Endothelial cell of umbilical vein (primary cell): ENCODE results near the gene ZIC3. TPM values are rescaled to one million over a fixed set of nuclear protein-coding genes. Genes with fewer than 3 reads are reported as not detected.

Experiments
- BruUV-seq: library from RNA; stranded (reverse); fragments of 400-500 nt; replicated peaks from 2 replicates; lab custom pipeline; 2021; lab: Mats Ljungman, UMichigan
- CTCF ChIA-PET: fragments of 300-600, 350-600 bp; sonication (Branson Sonifier 250); formaldehyde crosslinking; loops from one replicate; lab custom pipeline; 2021; ENCODE audit warnings: antibody characterized with exemption, inconsistent platforms; lab: Charles Lee
- POLR2A ChIA-PET: fragments of 300-600, 350-600 bp; sonication (Branson Sonifier 250); formaldehyde crosslinking; loops from one replicate; lab custom pipeline; 2021; ENCODE audit warnings: antibody characterized with exemption, inconsistent platforms; lab: Charles Lee
- DNase-seq: peaks from one replicate; pipeline ENCODE4 v3.0.0-alpha.2; 2011; ENCODE audit warnings: low read depth, low spot score
- FAIRE-seq: peaks from 2 replicates; lab custom pipeline; 2011; peaks lifted over from hg19 to GRCh38; lab: Jason Lieb, UNC
- H2AFZ ChIP-seq: 2 replicates; pipeline ENCODE4 v1.6.0; 2012; ENCODE audit warnings: low read depth, low read length, control low read depth, inconsistent platforms
- H3K27ac ChIP-seq: 2 replicates; pipeline ENCODE4 v1.5.1; 2011; ENCODE audit warnings: low read depth, mild to moderate bottlenecking, control low read depth, low read length, moderate library complexity; ENCODE audit not compliant: insufficient read depth
- H3K27me3 ChIP-seq, 2 experiments: 2 replicates each; pipeline versions ENCODE4 v1.6.0 to v1.6.1; 2011; ENCODE audit warnings: low read length in 2 of 2, mixed read lengths in 1 of 2; ENCODE audit not compliant: control insufficient read depth in 2 of 2, insufficient read depth in 2 of 2
- H3K36me3 ChIP-seq, 2 experiments: 2 replicates in 1 of 2; 3 replicates in 1 of 2; pipeline ENCODE4 v1.5.1; 2011; ENCODE audit warnings: low read length in 2 of 2, mild to moderate bottlenecking in 1 of 2, moderate library complexity in 1 of 2; ENCODE audit not compliant: control insufficient read depth in 2 of 2, insufficient read depth in 2 of 2; ENCODE audit errors: extremely low read depth in 1 of 2
- H3K4me1 ChIP-seq: 3 replicates; pipeline ENCODE4 v1.5.1; 2011; ENCODE audit warnings: mild to moderate bottlenecking, low read length; ENCODE audit not compliant: control insufficient read depth, insufficient read depth; ENCODE audit errors: extremely low read depth
- H3K4me2 ChIP-seq: 2 replicates; pipeline ENCODE4 v1.6.1; 2011; ENCODE audit warnings: low read length, control low read depth, mixed read lengths; ENCODE audit not compliant: insufficient read depth
- H3K4me3 ChIP-seq, 3 experiments: fragments of 200-600 bp in 1 of 3; sonication (generic), shearing (Covaris generic) in 1 of 3; replicated peaks in 1 of 3; 2 replicates each; pipeline ENCODE4 v1.5.1; 2011 to 2016; ENCODE audit warnings: control low read depth in 3 of 3, low read length in 3 of 3, mild to moderate bottlenecking in 2 of 3, inconsistent platforms in 1 of 3, low read depth in 1 of 3, moderate library complexity in 1 of 3; ENCODE audit not compliant: insufficient read depth in 1 of 3
- H3K79me2 ChIP-seq: 2 replicates; pipeline ENCODE4 v1.6.0; 2012; ENCODE audit warnings: low read length, inconsistent platforms; ENCODE audit not compliant: control insufficient read depth, insufficient read depth
- H3K9ac ChIP-seq: replicated peaks from 2 replicates; pipeline ENCODE3; 2011; ENCODE audit warnings: low read length, control low read depth; ENCODE audit not compliant: insufficient read depth; ENCODE audit errors: extremely low read depth
- H3K9me1 ChIP-seq: replicated peaks from 3 replicates; pipeline ENCODE4 v1.6.0; 2011; ENCODE audit warnings: mild to moderate bottlenecking, low read length; ENCODE audit not compliant: control insufficient read depth, insufficient read depth; ENCODE audit errors: extremely low read depth
- H3K9me3 ChIP-seq: replicated peaks from 2 replicates; pipeline ENCODE4 v1.5.1; 2012; ENCODE audit warnings: low read length, inconsistent platforms; ENCODE audit not compliant: control insufficient read depth, insufficient read depth
- H4K20me1 ChIP-seq: replicated peaks from 2 replicates; pipeline ENCODE3; 2011; ENCODE audit warnings: mild to moderate bottlenecking, low read length; ENCODE audit not compliant: control insufficient read depth, insufficient read depth; ENCODE audit errors: extremely low read depth
- EZH2 ChIP-seq: IDR thresholded peaks from 2 replicates; pipeline ENCODE4 v1.6.1; 2012; ENCODE audit warnings: borderline replicate concordance, low read depth, mild to moderate bottlenecking, moderate library complexity, low read length, inconsistent platforms; ENCODE audit not compliant: severe bottlenecking
- FOS ChIP-seq: IDR thresholded peaks from 2 replicates; pipeline ENCODE4 v1.6.1; 2011; ENCODE audit warnings: mild to moderate bottlenecking, low read length, moderate library complexity, borderline replicate concordance; ENCODE audit not compliant: insufficient read depth
- GATA2 ChIP-seq: IDR thresholded peaks from 2 replicates; pipeline ENCODE4 v1.7.0; 2011; ENCODE audit warnings: low read depth, mild to moderate bottlenecking, moderate library complexity, mixed read lengths, low read length; ENCODE audit not compliant: insufficient read length, insufficient read depth
- JUN ChIP-seq: IDR thresholded peaks from 2 replicates; pipeline ENCODE4 v1.6.1; 2011; ENCODE audit warnings: borderline replicate concordance, low read depth; ENCODE audit not compliant: insufficient read length, insufficient read depth
- MAX ChIP-seq: IDR thresholded peaks from 2 replicates; pipeline ENCODE4 v1.6.1; 2011; ENCODE audit not compliant: insufficient read depth, insufficient read length
- MYC ChIP-seq: IDR thresholded peaks from one replicate; pipeline ENCODE4 v1.6.1; 2011; ENCODE audit warnings: mild to moderate bottlenecking, low read depth, low read length
- POLR2A ChIP-seq: IDR thresholded peaks from 2 replicates; pipeline ENCODE4 v1.6.1; 2012; ENCODE audit warnings: low read depth, mild to moderate bottlenecking, control low read depth, low read length
- POLR2AphosphoS5 ChIP-seq: IDR thresholded peaks from 2 replicates; pipeline ENCODE4 v1.6.1; 2012; ENCODE audit warnings: low read depth, mild to moderate bottlenecking, control low read depth, low read length, moderate library complexity; ENCODE audit not compliant: insufficient read depth
- dilution Hi-C: fragments of 300-500 bp; cut with MboI; formaldehyde crosslinking; loops from one replicate; pipeline ENCODE4 v1.15.0; 2019; ENCODE audit warnings: low sequenced_read_pairs; ENCODE audit not compliant: extremely low pct_ligation_motif_present
- intact Hi-C: fragments of 100-400 bp; cut with micrococcal nuclease; formaldehyde crosslinking; loops from one replicate; pipeline ENCODE4 v1.10.0; 2022
- polyA plus RNA-seq, 4 experiments: library from polyadenylated mRNA; depleted of rRNA in 3 of 4; stranded (reverse) in 3 of 4; unstranded in 1 of 4; fragments of >200 nt; gene quantifications; 2 replicates each; pipeline versions ENCODE4 v1.2.1 to v1.2.3, GENCODE V29; 2011 to 2012; ENCODE audit warnings: missing spikeins in 1 of 4
- total RNA-seq: library from RNA; stranded (reverse); gene quantifications from 2 replicates; pipeline ENCODE4 v1.2.3, GENCODE V29; 2021
- TF ChIP-seq, protein P1 (sequence below), 2 donors: IDR thresholded peaks; 1 replicate in 1 of 2; 2 replicates in 1 of 2; pipeline ENCODE4 v1.5.1; 2011; ENCODE audit warnings: low read length in 2 of 2, mild to moderate bottlenecking in 2 of 2, moderate library complexity in 2 of 2, control low read depth in 1 of 2, inconsistent platforms in 1 of 2, low read depth in 1 of 2; ENCODE audit not compliant: insufficient read depth in 1 of 2; ENCODE audit errors: extremely low read depth in 1 of 2

Gene ZIC3
- total and polyA plus RNA-seq, 2 donors (not counting 3 experiments of a cell fraction or from before 2014, with no cell fraction given), result not detected

DNA sequence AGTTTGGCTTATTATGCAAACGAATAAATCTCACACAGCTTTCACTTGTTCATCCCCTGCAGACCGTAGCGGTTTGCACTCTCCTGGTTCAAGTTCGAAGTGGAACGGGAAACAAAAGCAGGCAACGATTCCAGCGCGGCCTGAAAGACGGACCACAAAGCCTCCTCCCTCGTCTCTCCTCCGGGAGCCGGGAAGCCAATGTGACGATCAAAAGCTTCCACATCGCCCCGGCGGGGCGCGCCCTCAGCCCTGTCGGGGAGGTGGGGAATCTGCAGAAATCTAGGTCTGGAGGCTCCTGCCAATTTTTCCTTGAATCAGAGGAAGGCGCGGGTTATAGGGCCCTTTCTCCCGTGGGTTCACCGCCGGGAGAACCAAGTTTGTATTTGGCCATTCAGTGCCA lies 16.9 kb upstream of the ZIC3 start:
- H3K4me2 ChIP-seq, result no peak overlapping the region
- dilution Hi-C loops, result no loop called here
- no peak overlapping the region for H3K9ac ChIP-seq
- H2AFZ ChIP-seq, result no peak overlapping the region
- no peak for FAIRE-seq
- DNase-seq, result no peak
- no TSS peak for BruUV-seq
- no peaks in the 10 kb centered on the region for H4K20me1 ChIP-seq
- ChIA-PET POLR2A (no interaction called here), CTCF (no interaction called here)
- intact Hi-C loops, result no loop called here
- H3K79me2 ChIP-seq, result no peaks in the 10 kb centered on the region
- TF ChIP-seq JUN (no peak), MAX (no peak), GATA2 (no peak), MYC (no peak), POLR2A (no peak), EZH2 (no peak), FOS (no peak), POLR2AphosphoS5 (no peak)
- TF ChIP-seq, protein P1, sequence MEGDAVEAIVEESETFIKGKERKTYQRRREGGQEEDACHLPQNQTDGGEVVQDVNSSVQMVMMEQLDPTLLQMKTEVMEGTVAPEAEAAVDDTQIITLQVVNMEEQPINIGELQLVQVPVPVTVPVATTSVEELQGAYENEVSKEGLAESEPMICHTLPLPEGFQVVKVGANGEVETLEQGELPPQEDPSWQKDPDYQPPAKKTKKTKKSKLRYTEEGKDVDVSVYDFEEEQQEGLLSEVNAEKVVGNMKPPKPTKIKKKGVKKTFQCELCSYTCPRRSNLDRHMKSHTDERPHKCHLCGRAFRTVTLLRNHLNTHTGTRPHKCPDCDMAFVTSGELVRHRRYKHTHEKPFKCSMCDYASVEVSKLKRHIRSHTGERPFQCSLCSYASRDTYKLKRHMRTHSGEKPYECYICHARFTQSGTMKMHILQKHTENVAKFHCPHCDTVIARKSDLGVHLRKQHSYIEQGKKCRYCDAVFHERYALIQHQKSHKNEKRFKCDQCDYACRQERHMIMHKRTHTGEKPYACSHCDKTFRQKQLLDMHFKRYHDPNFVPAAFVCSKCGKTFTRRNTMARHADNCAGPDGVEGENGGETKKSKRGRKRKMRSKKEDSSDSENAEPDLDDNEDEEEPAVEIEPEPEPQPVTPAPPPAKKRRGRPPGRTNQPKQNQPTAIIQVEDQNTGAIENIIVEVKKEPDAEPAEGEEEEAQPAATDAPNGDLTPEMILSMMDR (IDR thresholded peaks at IDR 0.05; ENCODE audit: extremely low read depth in 1 of 2, insufficient read depth in 1 of 2, low read depth in 1 of 2, low read length in 2 of 2), result no peak
- no peaks in the 10 kb centered on the region for H3K36me3 ChIP-seq
- peaks cover 9 to 23% of the 10 kb centered on the region in 2 experiments for H3K27me3 ChIP-seq
- H3K4me3 ChIP-seq, result no peak overlapping the region
- H3K27ac ChIP-seq, result no peak overlapping the region
- no peaks in the 10 kb centered on the region for H3K9me1 ChIP-seq
- no peaks in the 10 kb centered on the region for H3K4me1 ChIP-seq
- no peaks in the 10 kb centered on the region for H3K9me3 ChIP-seq
